WTC11 (cell line): ENCODE measurements around the gene ITGAE.

Experiments used
- ATF3 ChIP-seq: sonication (generic); formaldehyde crosslinking; conservative IDR thresholded peaks from 2 replicates; pipeline ENCODE4 v1.8.1; 2022; ENCODE audit warnings: mild to moderate bottlenecking, missing genetic modification reagents
- CTCF ChIP-seq: fragments of 200-600 bp; IDR thresholded peaks from 2 replicates; pipeline ENCODE4 v1.8.0; 2022; ENCODE audit warnings: antibody characterized with exemption
- FOXP4 ChIP-seq: sonication (generic); formaldehyde crosslinking; IDR thresholded peaks from 2 replicates; pipeline ENCODE4 v1.8.0; 2022; ENCODE audit warnings: mild to moderate bottlenecking, missing genetic modification reagents
- MAX ChIP-seq: sonication (generic); formaldehyde crosslinking; IDR thresholded peaks from 2 replicates; pipeline ENCODE4 v1.8.0; 2022; ENCODE audit warnings: mild to moderate bottlenecking, missing genetic modification reagents
- USF2 ChIP-seq: sonication (generic); formaldehyde crosslinking; IDR thresholded peaks from 2 replicates; pipeline ENCODE4 v1.8.1; 2023; ENCODE audit warnings: mild to moderate bottlenecking, missing genetic modification reagents, moderate library complexity
- ZNF121 ChIP-seq: sonication (generic); formaldehyde crosslinking; IDR thresholded peaks from 2 replicates; pipeline ENCODE4 v1.8.0; 2023; ENCODE audit warnings: missing genetic modification reagents
- ZNF532 ChIP-seq: fragments of 250-450 bp; sonication (Bioruptor Pico); IDR thresholded peaks from 2 replicates; pipeline ENCODE4 v1.9.0; 2021; ENCODE audit warnings: mild to moderate bottlenecking, borderline replicate concordance

- TF ChIP-seq ZNF532: no peak
- no peak for TF ChIP-seq CTCF
- no peak for TF ChIP-seq USF2 (CRISPR knock-in tag)
- TF ChIP-seq ATF3 (CRISPR knock-in tag): no peak
- TF ChIP-seq MAX (CRISPR knock-in tag): peak; percentile 61; the same call in 1 of the 2 replicates
- TF ChIP-seq FOXP4 (CRISPR knock-in tag): no peak
- no peak for TF ChIP-seq ZNF121
These were observed 62.3 kb downstream of the ITGAE start for GRCh38 chr17:3738562-3739295.
